Sigmoid colon (tissue), 7 donors: ENCODE measurements around the gene TMC8. TPM values are rescaled to one million over a fixed set of nuclear protein-coding genes. Genes with fewer than 3 reads are reported as not detected.
A peak's percentile ranks its signal among the peaks of the same experiment; 100 is the strongest.

ENCODE experiments used
- DNase-seq: peaks from one replicate; pipeline ENCODE4 v3.0.0-alpha.2; 2019
- H3K27ac ChIP-seq, 4 donors: fragments of 200-600 bp; sonication (generic); one replicate each; pipeline ENCODE4 v1.5.1; 2016 to 2019; ENCODE audit warnings: mild to moderate bottlenecking in 1 of 4
- H3K27me3 ChIP-seq, 3 donors: fragments of 200-600 bp; sonication (generic); one replicate each; pipeline ENCODE4 v1.5.1; 2019; ENCODE audit warnings: mild to moderate bottlenecking in 1 of 3
- H3K36me3 ChIP-seq, 4 donors: fragments of 200-600 bp; sonication (generic); one replicate each; pipeline ENCODE4 v1.5.1; 2016 to 2019
- H3K4me1 ChIP-seq, 4 donors: fragments of 200-600 bp; sonication (generic); one replicate each; pipeline ENCODE4 v1.5.1; 2017 to 2019
- H3K4me3 ChIP-seq, 4 donors: fragments of 200-600 bp; sonication (generic); one replicate each; pipeline ENCODE4 v1.5.1; 2017 to 2019; ENCODE audit warnings: mild to moderate bottlenecking in 2 of 4, moderate library complexity in 1 of 4
- H3K9me3 ChIP-seq, 4 donors: fragments of 200-600 bp in 3 of 4; sonication (generic) in 3 of 4; one replicate each; pipeline versions ENCODE4 v1.5.1 to v1.6.1; 2013 to 2019
- EP300 ChIP-seq, 4 donors: sonication (generic); formaldehyde crosslinking; IDR thresholded peaks; one replicate each; pipeline ENCODE4 v1.6.1; 2017; ENCODE audit warnings: antibody characterized with exemption in 4 of 4
- POLR2A ChIP-seq, 2 donors: fragments of 450-650 bp; IDR thresholded peaks; one replicate each; pipeline ENCODE4 v1.6.1; 2016; ENCODE audit warnings: antibody characterized with exemption in 2 of 2, mild to moderate bottlenecking in 2 of 2, moderate library complexity in 2 of 2
- POLR2AphosphoS5 ChIP-seq, 4 donors: sonication (generic); formaldehyde crosslinking; IDR thresholded peaks; one replicate each; pipeline ENCODE4 v1.6.1; 2017; ENCODE audit warnings: antibody characterized with exemption in 4 of 4
- WGBS, 2 donors: extraction: QIAGEN DNeasy Blood & Tissue Kit; methylation state at CpG; one replicate each; pipeline ENCODE4 v1.1.7; 2013; 5-methylcytosine and 5-hydroxymethylcytosine counted together
- intact Hi-C: fragments of 100-400 bp; cut with DNase I; formaldehyde crosslinking; loops from one replicate; pipeline ENCODE4 v1.15.1; 2023
- polyA plus RNA-seq, 3 donors: library from polyadenylated mRNA; stranded (reverse); fragments of 200-250 nt; gene quantifications; one replicate each; pipeline ENCODE4 v1.2.3, GENCODE V29; 2013
- total RNA-seq, 4 donors: library from RNA; depleted of rRNA; stranded (reverse); fragments of >200 nt; gene quantifications; one replicate each; pipeline ENCODE4 v1.1.0, GENCODE V29; 2016
- TF ChIP-seq, protein P1 (sequence below), 4 experiments: fragments of 450-650 bp in 3 of 4; fragments of 200-600 bp in 1 of 4; IDR thresholded peaks; one replicate each; pipeline ENCODE4 v1.5.1; 2016 to 2019; ENCODE audit warnings: antibody characterized with exemption in 4 of 4, mild to moderate bottlenecking in 3 of 4, moderate library complexity in 2 of 4
- donor health status: healthy with polysubstance abuse.
- donor health status: Bipolar disorder and iron deficiency.
- donor health status: healthy.

The TMC8 gene
- total and polyA plus RNA-seq, 7 donors, result 1.8 to 51.7 (median 3.0) TPM

- no peak for TF ChIP-seq POLR2A (IDR thresholded peaks at IDR 0.05)
- no peak for TF ChIP-seq POLR2AphosphoS5 (IDR thresholded peaks at IDR 0.05)
- no peak for TF ChIP-seq EP300 (IDR thresholded peaks at IDR 0.05)
- TF ChIP-seq, protein P1, sequence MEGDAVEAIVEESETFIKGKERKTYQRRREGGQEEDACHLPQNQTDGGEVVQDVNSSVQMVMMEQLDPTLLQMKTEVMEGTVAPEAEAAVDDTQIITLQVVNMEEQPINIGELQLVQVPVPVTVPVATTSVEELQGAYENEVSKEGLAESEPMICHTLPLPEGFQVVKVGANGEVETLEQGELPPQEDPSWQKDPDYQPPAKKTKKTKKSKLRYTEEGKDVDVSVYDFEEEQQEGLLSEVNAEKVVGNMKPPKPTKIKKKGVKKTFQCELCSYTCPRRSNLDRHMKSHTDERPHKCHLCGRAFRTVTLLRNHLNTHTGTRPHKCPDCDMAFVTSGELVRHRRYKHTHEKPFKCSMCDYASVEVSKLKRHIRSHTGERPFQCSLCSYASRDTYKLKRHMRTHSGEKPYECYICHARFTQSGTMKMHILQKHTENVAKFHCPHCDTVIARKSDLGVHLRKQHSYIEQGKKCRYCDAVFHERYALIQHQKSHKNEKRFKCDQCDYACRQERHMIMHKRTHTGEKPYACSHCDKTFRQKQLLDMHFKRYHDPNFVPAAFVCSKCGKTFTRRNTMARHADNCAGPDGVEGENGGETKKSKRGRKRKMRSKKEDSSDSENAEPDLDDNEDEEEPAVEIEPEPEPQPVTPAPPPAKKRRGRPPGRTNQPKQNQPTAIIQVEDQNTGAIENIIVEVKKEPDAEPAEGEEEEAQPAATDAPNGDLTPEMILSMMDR (IDR thresholded peaks at IDR 0.05), result no peak
- Histone ChIP-seq H3K4me1 (peaks cover 0 to 42% (median 36%) of the 10 kb centered on the region in 4 donors), H3K27ac (no peak overlapping the region), H3K36me3 (no peaks in the 10 kb centered on the region), H3K27me3 (peaks cover 26 to 69% (median 64%) of the 10 kb centered on the region in 3 donors), H3K4me3 (peak overlapping the region in 3 of 4 donors; percentile 3 to 33 (median 22)), H3K9me3 (no peaks in the 10 kb centered on the region)
- 6 to 10% methylated on average over 38 of the region's 38 CpGs for WGBS, 2 donors
- no peak for DNase-seq
- intact Hi-C loops, result no loop called here
These were observed 1.6 kb downstream of the TMC8 start for GRCh38 chr17:78132084-78132676.

- H3K9me3 ChIP-seq, result no peaks in the 10 kb centered on the region
- peaks cover 0 to 36% (median 32%) of the 10 kb centered on the region in 4 donors for H3K4me1 ChIP-seq
- no peak for TF ChIP-seq POLR2AphosphoS5 (IDR thresholded peaks at IDR 0.05)
- TF ChIP-seq POLR2A (IDR thresholded peaks at IDR 0.05), result no peak
- TF ChIP-seq EP300 (IDR thresholded peaks at IDR 0.05), result no peak
- TF ChIP-seq, protein P1 (IDR thresholded peaks at IDR 0.05), result no peak
- no peak for DNase-seq
- intact Hi-C loops, result no loop called here
- 71% methylated on average over 9 of the region's 9 CpGs for WGBS, 2 donors
- H3K27me3 ChIP-seq, result peaks cover 26 to 63% (median 59%) of the 10 kb centered on the region in 3 donors
- H3K4me3 ChIP-seq, result no peak overlapping the region
- no peaks in the 10 kb centered on the region for H3K36me3 ChIP-seq
- no peak overlapping the region for H3K27ac ChIP-seq
These were observed 2.2 kb downstream of the TMC8 start for GRCh38 chr17:78132767-78133178.

DNA sequence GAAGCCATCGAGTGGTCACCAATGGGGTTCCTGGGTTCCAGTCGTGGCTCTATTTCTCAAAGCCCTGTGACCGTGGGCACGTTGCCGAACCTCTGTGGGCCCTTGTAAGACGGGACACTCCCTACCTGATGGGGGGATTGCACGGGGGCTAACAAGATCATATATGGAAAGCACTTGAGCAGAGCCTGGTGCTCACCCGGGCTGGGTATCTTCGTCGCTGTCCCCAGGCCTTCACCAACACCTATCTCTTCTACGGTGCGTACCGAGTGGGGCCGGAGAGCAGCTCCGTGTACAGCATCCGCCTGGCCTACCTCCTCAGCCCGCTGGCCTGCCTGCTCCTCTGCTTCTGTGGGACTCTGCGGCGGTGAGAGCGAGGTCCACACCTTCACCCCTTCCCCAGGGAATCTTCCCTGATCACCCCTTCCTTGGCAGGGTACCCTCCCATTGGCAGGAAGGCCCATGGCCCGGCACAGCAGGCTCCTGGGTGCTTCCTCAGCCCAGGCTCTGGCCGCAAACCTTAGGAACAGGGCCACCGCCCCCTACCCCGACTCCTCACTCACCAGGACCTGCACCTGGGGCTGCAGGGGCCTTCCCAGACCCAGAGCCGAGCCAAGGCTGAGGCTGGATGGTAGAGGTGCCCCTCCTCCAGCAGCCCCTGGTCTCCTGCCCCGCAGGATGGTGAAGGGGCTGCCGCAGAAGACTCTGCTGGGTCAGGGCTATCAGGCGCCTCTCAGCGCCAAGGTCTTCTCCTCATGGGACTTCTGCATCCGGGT is 2.8 kb downstream of the TMC8 start:
- Histone ChIP-seq H3K36me3 (no peaks in the 10 kb centered on the region), H3K27me3 (peaks cover 21 to 57% (median 53%) of the 10 kb centered on the region in 3 donors), H3K9me3 (no peaks in the 10 kb centered on the region), H3K4me3 (no peak overlapping the region), H3K4me1 (peaks cover 0 to 30% (median 26%) of the 10 kb centered on the region in 4 donors), H3K27ac (no peak overlapping the region)
- WGBS, 2 donors, result 76 to 89% methylated on average over 30 of the region's 30 CpGs
- intact Hi-C loops, result no loop called here
- TF ChIP-seq EP300 (IDR thresholded peaks at IDR 0.05), result no peak
- no peak for TF ChIP-seq POLR2A (IDR thresholded peaks at IDR 0.05)
- no peak for TF ChIP-seq POLR2AphosphoS5 (IDR thresholded peaks at IDR 0.05)
- TF ChIP-seq, protein P1 (IDR thresholded peaks at IDR 0.05), result no peak
- DNase-seq, result no peak

GRCh38 chr17:78133971-78134898 is 3.7 kb downstream of the TMC8 start:
- no peaks in the 10 kb centered on the region for H3K9me3 ChIP-seq
- peaks cover 0 to 22% (median 18%) of the 10 kb centered on the region in 4 donors for H3K4me1 ChIP-seq
- H3K27me3 ChIP-seq, result peaks cover 16 to 49% (median 44%) of the 10 kb centered on the region in 3 donors
- TF ChIP-seq, protein P1 (IDR thresholded peaks at IDR 0.05), result peak in 2 of 4 experiments; percentile 14 to 20
- TF ChIP-seq EP300 (IDR thresholded peaks at IDR 0.05) (no peak), POLR2AphosphoS5 (IDR thresholded peaks at IDR 0.05) (no peak), POLR2A (IDR thresholded peaks at IDR 0.05) (no peak)
- no peak for DNase-seq
- WGBS, 2 donors, result 46 to 48% methylated on average over 39 of the region's 39 CpGs
- intact Hi-C loops, result no loop called here
- no peaks in the 10 kb centered on the region for H3K36me3 ChIP-seq
- no peak overlapping the region for H3K4me3 ChIP-seq
- H3K27ac ChIP-seq, result no peak overlapping the region
